T-cell (primary cell): ENCODE data around the gene KRT16. TPM values are rescaled to one million over a fixed set of nuclear protein-coding genes. Genes with fewer than 3 reads are reported as not detected.

ENCODE experiments used
- ATAC-seq, 4 experiments: fragments of 200-7000 bp in 3 of 4; fragments of 150-1000 bp in 1 of 4; cut with Tn5 transposase; replicated peaks in 1 of 4; 1 replicate in 3 of 4; 2 replicates in 1 of 4; pipeline ENCODE4 v1.10.0; 2021; ENCODE audit warnings: moderate library complexity in 3 of 4, mild to moderate bottlenecking in 2 of 4, moderate number of reproducible peaks in 1 of 4
- CTCF ChIA-PET, 2 donors: fragments of 300-600 bp; sonication (Branson Sonifier 250); formaldehyde crosslinking; loops; one replicate each; lab custom pipeline; 2022; ENCODE audit warnings: antibody characterized with exemption in 2 of 2; lab: Charles Lee
- POLR2A ChIA-PET, 2 donors: fragments of 300-600 bp; sonication (Branson Sonifier 250); formaldehyde crosslinking; loops; one replicate each; lab custom pipeline; 2022; ENCODE audit warnings: antibody characterized with exemption in 2 of 2; lab: Charles Lee
- DNase-seq, 35 experiments: peaks; one replicate each; pipeline versions ENCODE4 v3.0.0 to v3.0.0-alpha.2; 2013 to 2023
- H3K27ac ChIP-seq: one replicate; pipeline ENCODE4 v1.5.1; 2013; ENCODE audit warnings: low read length
- H3K27me3 ChIP-seq, 2 experiments: replicated peaks in 1 of 2; 1 replicate in 1 of 2; 2 replicates in 1 of 2; pipeline versions ENCODE4 v1.6.1 to v1.7.0; 2013; ENCODE audit warnings: low read length in 1 of 2, mixed read lengths in 1 of 2; ENCODE audit not compliant: control insufficient read depth in 2 of 2, insufficient read depth in 2 of 2; ENCODE audit errors: extremely low read depth in 1 of 2
- H3K36me3 ChIP-seq, 2 donors: 1 replicate in 1 of 2; 2 replicates in 1 of 2; pipeline versions ENCODE4 v1.6.1 to v1.7.0; 2013; ENCODE audit warnings: low read length in 1 of 2; ENCODE audit not compliant: control insufficient read depth in 2 of 2, insufficient read depth in 1 of 2; ENCODE audit errors: extremely low read depth in 1 of 2
- H3K4me1 ChIP-seq, 2 experiments: 1 replicate in 1 of 2; 2 replicates in 1 of 2; pipeline versions ENCODE4 v1.6.1 to v1.7.0; 2013; ENCODE audit warnings: low read length in 2 of 2, mixed read lengths in 1 of 2; ENCODE audit not compliant: insufficient read depth in 2 of 2, control insufficient read depth in 1 of 2; ENCODE audit errors: extremely low read depth in 1 of 2
- H3K4me3 ChIP-seq, 2 donors: 1 replicate in 1 of 2; 2 replicates in 1 of 2; pipeline versions ENCODE4 v1.5.1 to v1.7.0; 2013; ENCODE audit warnings: mild to moderate bottlenecking in 2 of 2, low read length in 1 of 2, moderate library complexity in 1 of 2; ENCODE audit not compliant: control insufficient read depth in 1 of 2; ENCODE audit errors: extremely low read depth in 1 of 2
- H3K9me3 ChIP-seq: 2 replicates; pipeline ENCODE4 v1.7.0; 2013
- H3K27ac Mint-ChIP-seq, 2 donors: one replicate each; pipeline ENCODE4 v1.8.0; 2020 to 2021; ENCODE audit warnings: mild to moderate bottlenecking in 2 of 2, mixed read lengths in 2 of 2
- H3K27me3 Mint-ChIP-seq, 2 donors: one replicate each; pipeline ENCODE4 v1.8.0; 2021 to 2022; ENCODE audit warnings: mixed read lengths in 2 of 2
- H3K36me3 Mint-ChIP-seq: one replicate; pipeline ENCODE4 v1.8.0; 2021; ENCODE audit warnings: mixed read lengths
- H3K4me1 Mint-ChIP-seq, 3 donors: one replicate each; pipeline ENCODE4 v1.8.0; 2020 to 2022; ENCODE audit warnings: mixed read lengths in 3 of 3, mild to moderate bottlenecking in 1 of 3
- H3K4me3 Mint-ChIP-seq, 3 donors: one replicate each; pipeline ENCODE4 v1.8.0; 2020 to 2022; ENCODE audit warnings: mild to moderate bottlenecking in 3 of 3, mixed read lengths in 3 of 3, moderate library complexity in 3 of 3
- H3K9me3 Mint-ChIP-seq, 3 donors: one replicate each; pipeline ENCODE4 v1.8.0; 2020 to 2022; ENCODE audit warnings: mixed read lengths in 3 of 3
- WGBS: methylation state at CpG from one replicate; pipeline ENCODE4 v1.1.5; 2013; ENCODE audit warnings: missing lambda C conversion rate; ENCODE audit not compliant: insufficient coverage; 5-methylcytosine and 5-hydroxymethylcytosine counted together
- total RNA-seq, 35 experiments: library from RNA in 6 of 35; stranded (reverse) in 6 of 35; fragments of 120-200 nt in 1 of 35; gene quantifications; one replicate each; pipeline versions ENCODE4 v1.2.1 to v1.2.4 and lab custom pipeline; 2013 to 2026

KRT16 gene
- total RNA-seq, 5 donors from 2014 or later (not counting 1 experiment from before 2014, with no cell fraction given) = not detected

- CTCF ChIA-PET = interaction anchor here (0.5 to 0.7 kb wide), 3 partner anchors 9 to 21 kb away, joined by 3 to 6 read pairs (median 3); no protein-coding TSS in a partner anchor
- H3K27ac Mint-ChIP-seq = no peak overlapping the region
- Histone ChIP-seq H3K36me3 (no peaks in the 10 kb centered on the region), H3K4me1 (no peaks in the 10 kb centered on the region), H3K27me3 (peaks cover 0 to 46% of the 10 kb centered on the region in 2 experiments), H3K27ac (no peak overlapping the region), H3K4me3 (no peak overlapping the region), H3K9me3 (no peaks in the 10 kb centered on the region)
- H3K36me3 Mint-ChIP-seq = no peaks in the 10 kb centered on the region
- POLR2A ChIA-PET = no interaction called here
- DNase-seq = no peak
- no peaks in the 10 kb centered on the region for H3K9me3 Mint-ChIP-seq
- H3K4me1 Mint-ChIP-seq = no peaks in the 10 kb centered on the region
- WGBS = 42% methylated on average over 13 of the region's 16 CpGs
- no peak for ATAC-seq
- peaks cover 0 to 2% of the 10 kb centered on the region in 2 donors for H3K27me3 Mint-ChIP-seq
- H3K4me3 Mint-ChIP-seq = no peak overlapping the region
Measured at GRCh38 chr17:41657176-41657754, 44.7 kb upstream of the KRT16 start.

GRCh38 chr17:41656249-41657023, 43.9 kb upstream of the KRT16 start:
- Mint-ChIP-seq H3K27ac (no peak overlapping the region), H3K9me3 (no peaks in the 10 kb centered on the region), H3K4me1 (no peaks in the 10 kb centered on the region), H3K36me3 (no peaks in the 10 kb centered on the region), H3K4me3 (no peak overlapping the region), H3K27me3 (peaks cover 0 to 2% of the 10 kb centered on the region in 2 donors)
- H3K9me3 ChIP-seq = no peaks in the 10 kb centered on the region
- WGBS = 87% methylated on average over 10 of the region's 16 CpGs
- DNase-seq (no peak), ATAC-seq (no peak)
- POLR2A ChIA-PET = interaction anchor here in 1 of 2 donors (0.5 kb wide), 1 partner anchor 277 kb away, joined by 3 read pairs; no protein-coding TSS in a partner anchor
- no peaks in the 10 kb centered on the region for H3K4me1 ChIP-seq
- no peak overlapping the region for H3K4me3 ChIP-seq
- CTCF ChIA-PET = interaction anchor here (0.5 to 1.2 kb wide), 3 partner anchors 9 to 21 kb away, joined by 3 to 6 read pairs (median 6); no protein-coding TSS in a partner anchor
- no peak overlapping the region for H3K27ac ChIP-seq
- H3K36me3 ChIP-seq = no peaks in the 10 kb centered on the region
- peaks cover 0 to 48% of the 10 kb centered on the region in 2 experiments for H3K27me3 ChIP-seq

- no peak overlapping the region for H3K27ac ChIP-seq
- 79% methylated on average over 14 of the region's 18 CpGs for WGBS
- no peak for DNase-seq
- H3K27me3 ChIP-seq = peaks cover 0 to 48% of the 10 kb centered on the region in 2 experiments
- peaks cover 0 to 2% of the 10 kb centered on the region in 2 donors for H3K27me3 Mint-ChIP-seq
- CTCF ChIA-PET = interaction anchor here in 1 of 2 donors (1.2 kb wide), 1 partner anchor 10 kb away, joined by 6 read pairs; no protein-coding TSS in a partner anchor
- no peaks in the 10 kb centered on the region for H3K9me3 Mint-ChIP-seq
- no peaks in the 10 kb centered on the region for H3K4me1 ChIP-seq
- ATAC-seq = no peak
- POLR2A ChIA-PET = no interaction called here
- no peaks in the 10 kb centered on the region for H3K4me1 Mint-ChIP-seq
- H3K4me3 ChIP-seq = no peak overlapping the region
- no peaks in the 10 kb centered on the region for H3K36me3 Mint-ChIP-seq
- H3K9me3 ChIP-seq = no peaks in the 10 kb centered on the region
- no peaks in the 10 kb centered on the region for H3K36me3 ChIP-seq
- no peak overlapping the region for H3K4me3 Mint-ChIP-seq
- no peak overlapping the region for H3K27ac Mint-ChIP-seq
Measured at GRCh38 chr17:41655611-41656111, 43.1 kb upstream of the KRT16 start.

GRCh38 chr17:41654678-41655607, 42.4 kb upstream of the KRT16 start:
- H3K4me3 Mint-ChIP-seq = no peak overlapping the region
- 78% methylated on average over 20 of the region's 24 CpGs for WGBS
- POLR2A ChIA-PET = no interaction called here

GRCh38 chr17:41653892-41654677, 41.5 kb upstream of the KRT16 start:
- Histone ChIP-seq H3K27ac (no peak overlapping the region), H3K4me3 (no peak overlapping the region), H3K27me3 (peaks cover 0 to 41% of the 10 kb centered on the region in 2 experiments), H3K9me3 (no peaks in the 10 kb centered on the region), H3K36me3 (no peaks in the 10 kb centered on the region), H3K4me1 (no peaks in the 10 kb centered on the region)
- DNase-seq = no peak
- POLR2A ChIA-PET = no interaction called here
- H3K36me3 Mint-ChIP-seq = no peaks in the 10 kb centered on the region
- H3K27me3 Mint-ChIP-seq = peaks cover 0 to 2% of the 10 kb centered on the region in 2 donors
- CTCF ChIA-PET = interaction anchor here in 1 of 2 donors (1.2 kb wide), 1 partner anchor 798 kb away, joined by 7 read pairs; no protein-coding TSS in a partner anchor
- no peaks in the 10 kb centered on the region for H3K4me1 Mint-ChIP-seq
- ATAC-seq = no peak
- WGBS = 84% methylated on average over 10 of the region's 14 CpGs
- no peak overlapping the region for H3K4me3 Mint-ChIP-seq
- no peaks in the 10 kb centered on the region for H3K9me3 Mint-ChIP-seq
- no peak overlapping the region for H3K27ac Mint-ChIP-seq

More at GRCh38 chr17:41654678-41655607, 42.4 kb upstream of the KRT16 start:
- DNase-seq (no peak), ATAC-seq (no peak)
- H3K36me3 Mint-ChIP-seq = no peaks in the 10 kb centered on the region
- no peaks in the 10 kb centered on the region for H3K4me1 ChIP-seq
- H3K27me3 ChIP-seq = peaks cover 0 to 44% of the 10 kb centered on the region in 2 experiments
- no peaks in the 10 kb centered on the region for H3K9me3 ChIP-seq
- no peak overlapping the region for H3K4me3 ChIP-seq
- CTCF ChIA-PET = interaction anchor here in 1 of 2 donors (1.2 kb wide), 1 partner anchor 10 kb away, joined by 6 read pairs; no protein-coding TSS in a partner anchor
- peaks cover 0 to 2% of the 10 kb centered on the region in 2 donors for H3K27me3 Mint-ChIP-seq
- no peaks in the 10 kb centered on the region for H3K36me3 ChIP-seq
- H3K4me1 Mint-ChIP-seq = no peaks in the 10 kb centered on the region
- H3K9me3 Mint-ChIP-seq = no peaks in the 10 kb centered on the region
- H3K27ac Mint-ChIP-seq = no peak overlapping the region
- no peak overlapping the region for H3K27ac ChIP-seq
